HG03432 (cell line): ENCODE results near the gene PDE1C.
"Not testable (repeated sequence)": the region's sequence is repeated elsewhere in the genome, so short reads cannot be mapped to it uniquely, and the experiment has no call there.

Experiments used
- ATAC-seq: cut with Tn5 transposase; IDR thresholded peaks from one replicate; pipeline ENCODE4 v1.9.1; 2021; ENCODE audit warnings: mild to moderate bottlenecking, moderate library complexity; ENCODE audit not compliant: unreplicated experiment

Gene PDE1C

DNA sequence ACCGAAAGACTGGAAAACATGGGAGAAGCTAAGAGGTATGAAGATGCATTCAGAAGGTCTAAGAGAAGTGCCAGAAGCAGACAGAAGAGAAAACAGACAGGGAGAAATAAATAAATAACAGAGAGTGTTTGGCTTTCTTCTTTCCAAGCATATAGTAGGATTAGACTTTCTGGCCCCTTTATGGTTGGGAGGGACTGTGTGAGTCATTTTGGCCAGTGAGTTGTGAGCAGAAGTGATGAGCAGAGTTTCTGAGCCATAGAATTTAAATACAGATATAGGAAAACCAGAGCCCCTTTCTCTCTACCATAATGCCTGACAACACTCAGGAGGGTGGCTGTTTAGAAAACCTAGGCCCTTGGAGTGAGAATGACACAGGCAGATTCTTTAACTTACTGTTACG lies 212.2 kb downstream of the PDE1C start:
- no peak for ATAC-seq

DNA sequence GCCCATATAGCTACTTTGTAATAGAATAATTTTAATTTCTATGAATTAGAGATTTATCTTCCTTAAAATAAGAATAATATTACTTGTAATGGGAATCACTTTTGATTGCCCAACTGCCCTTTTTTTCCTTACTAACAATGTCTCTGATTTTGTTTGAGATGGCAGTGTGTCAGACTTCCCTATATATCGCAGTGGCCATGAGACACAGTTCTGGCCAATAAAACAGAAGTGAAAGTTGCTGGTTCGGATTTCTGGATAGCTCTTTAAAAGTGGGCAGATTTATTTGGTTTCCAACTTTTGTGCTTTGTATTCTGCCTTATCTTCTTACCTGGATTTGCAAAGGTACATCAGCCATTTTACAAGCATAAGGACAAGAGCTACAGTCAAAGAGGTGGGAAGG lies 213.0 kb downstream of the PDE1C start:
- no peak for ATAC-seq

DNA sequence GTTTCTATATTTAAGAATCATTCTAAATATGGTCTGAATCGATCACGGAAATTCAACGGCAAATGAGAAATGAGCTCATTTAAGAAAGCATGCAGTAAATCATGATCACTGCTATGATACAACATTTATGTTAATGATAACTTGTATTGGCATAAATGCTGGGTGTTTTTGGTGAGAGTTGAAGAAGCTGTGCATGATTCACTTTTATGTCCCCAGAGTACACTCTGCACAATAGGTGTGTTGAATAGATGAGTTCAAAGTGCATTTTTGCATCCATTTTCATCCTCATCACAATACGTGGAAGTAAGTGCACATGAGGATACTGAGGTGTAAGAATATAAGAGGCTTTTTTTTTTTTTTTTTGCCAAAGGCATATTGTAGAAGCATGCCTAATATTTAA lies 213.9 kb downstream of the PDE1C start:
- ATAC-seq: no peak

DNA sequence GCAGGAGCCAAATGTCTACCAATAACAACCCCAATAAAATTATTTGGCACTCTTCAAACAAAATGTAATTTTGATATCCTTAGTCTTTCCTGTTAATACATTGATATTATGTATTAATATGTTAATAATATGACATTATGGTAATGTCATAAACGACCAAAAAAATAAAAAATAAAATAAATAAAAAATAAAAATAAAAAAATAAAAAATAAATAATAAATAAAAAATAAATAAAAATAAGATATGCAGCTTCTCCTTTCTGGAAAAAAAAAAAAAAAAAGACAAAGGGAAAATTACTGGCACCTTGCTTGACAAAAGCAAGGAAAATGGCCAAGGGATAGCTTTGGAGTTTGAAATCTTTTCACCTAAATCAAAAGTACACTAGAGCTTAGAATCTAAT lies 214.7 kb downstream of the PDE1C start:
- no peak for ATAC-seq

DNA sequence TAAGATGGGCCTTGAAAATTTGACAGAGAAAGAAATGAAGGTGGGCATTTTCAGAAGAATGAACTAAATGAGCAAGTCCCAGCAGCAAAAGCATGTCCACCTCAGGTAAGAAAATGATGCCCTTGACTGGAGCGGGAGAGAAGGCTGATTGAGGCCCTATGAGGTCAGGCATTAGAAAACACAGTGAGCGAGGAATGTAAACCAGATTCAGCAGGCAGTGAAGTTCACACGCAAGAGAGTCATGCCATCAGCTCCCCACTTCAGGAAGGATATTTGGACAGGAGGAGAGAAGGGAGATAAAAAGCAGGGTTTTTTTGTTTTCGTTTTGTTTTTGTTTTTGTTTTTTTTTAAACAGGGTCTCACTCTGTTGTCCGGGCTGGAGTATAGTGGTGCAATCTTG lies 216.8 kb downstream of the PDE1C start:
- no peak for ATAC-seq

DNA sequence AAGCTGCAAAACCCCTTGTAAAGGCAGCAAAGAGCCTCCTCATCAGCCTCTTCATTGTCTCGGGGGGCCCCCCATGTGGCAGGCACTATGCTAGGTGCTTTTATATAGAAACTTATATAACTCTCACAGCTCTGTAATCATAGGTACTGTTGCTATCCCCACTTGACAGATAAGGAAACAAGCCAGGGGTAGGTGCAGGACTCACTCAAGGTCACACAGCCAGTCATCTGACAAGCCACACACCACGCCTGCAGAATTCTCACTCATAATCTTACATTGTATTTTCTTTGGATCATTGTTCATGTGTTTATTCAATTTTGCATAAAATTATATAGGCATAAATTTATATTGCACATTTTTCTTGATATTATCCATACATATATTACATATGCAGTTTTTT lies 217.7 kb downstream of the PDE1C start:
- ATAC-seq: no peak

DNA sequence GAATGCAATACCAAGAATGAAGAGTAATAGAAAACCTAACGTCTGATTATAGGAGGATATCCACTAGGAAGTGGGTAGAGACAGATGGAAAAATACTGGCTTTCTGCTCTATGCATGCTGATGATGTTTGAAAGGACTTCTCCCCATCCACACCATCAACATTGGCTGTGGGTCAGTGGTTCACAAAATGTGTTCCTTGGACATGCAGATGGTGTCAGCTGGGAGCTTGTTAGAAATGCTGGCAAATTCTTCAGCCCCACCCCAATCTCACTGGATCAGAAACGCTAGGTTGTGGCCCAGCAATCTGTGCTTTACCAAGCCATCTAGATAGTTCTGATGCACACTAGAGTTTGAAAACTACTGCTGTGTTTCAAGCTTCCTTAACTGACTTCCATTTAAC lies 219.1 kb downstream of the PDE1C start:
- ATAC-seq: no peak

DNA sequence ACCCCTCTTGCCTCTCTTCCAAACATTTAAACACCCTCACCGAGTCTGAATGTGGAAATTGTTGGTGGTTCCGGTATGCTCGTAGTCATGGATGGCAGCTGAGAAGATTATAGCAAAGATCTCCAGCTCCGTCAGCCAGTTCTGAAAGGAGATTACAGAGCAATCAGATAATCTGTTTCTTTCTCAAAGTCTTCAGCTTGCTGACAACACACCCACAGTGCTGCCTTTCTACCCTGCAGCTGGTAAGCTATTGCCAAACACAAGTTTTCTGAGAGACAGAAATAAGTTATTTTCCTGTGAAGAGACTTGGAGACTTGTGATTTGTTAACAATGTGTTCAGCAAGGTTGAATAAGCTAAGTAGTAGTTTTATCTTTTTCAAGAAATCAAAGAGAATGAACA lies 219.6 kb downstream of the PDE1C start:
- no peak for ATAC-seq

DNA sequence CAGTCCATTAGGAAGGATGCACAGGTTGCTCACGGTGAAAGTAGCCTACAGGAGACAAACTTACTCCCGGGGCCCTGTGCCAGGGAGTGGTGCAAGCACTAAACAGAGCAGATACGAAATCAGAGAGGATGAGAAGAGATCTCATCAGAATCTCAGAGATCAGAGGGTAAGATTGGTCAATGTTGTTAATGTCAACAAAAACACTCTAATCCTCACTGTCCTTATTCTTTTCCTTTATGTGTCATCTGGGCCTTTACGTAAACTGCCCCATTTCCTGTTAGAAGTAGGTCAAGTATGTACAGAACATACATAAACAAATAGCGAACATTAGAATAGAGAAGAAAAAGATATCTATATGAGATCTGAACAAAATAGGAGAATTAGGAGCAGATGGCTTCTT lies 220.1 kb downstream of the PDE1C start:
- ATAC-seq: no peak

DNA sequence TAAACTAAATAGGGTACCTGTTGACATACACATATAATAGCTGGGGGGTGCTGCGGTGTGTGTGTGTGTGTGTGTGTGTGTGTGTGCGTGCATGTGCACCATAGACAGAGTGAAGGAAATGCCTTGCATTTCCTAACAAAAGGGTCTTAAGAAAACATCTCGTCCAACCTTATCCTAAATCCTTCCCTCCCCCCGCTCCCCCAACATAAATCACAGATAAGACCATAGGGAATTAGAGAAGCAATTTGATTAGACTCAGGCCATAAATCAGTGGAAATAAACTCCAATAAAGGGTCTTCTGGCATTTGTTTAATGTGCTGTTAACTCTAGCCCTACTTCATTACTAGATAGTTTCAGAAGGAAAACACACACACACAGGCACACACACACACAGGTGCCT lies 234.7 kb downstream of the PDE1C start:
- no peak for ATAC-seq

DNA sequence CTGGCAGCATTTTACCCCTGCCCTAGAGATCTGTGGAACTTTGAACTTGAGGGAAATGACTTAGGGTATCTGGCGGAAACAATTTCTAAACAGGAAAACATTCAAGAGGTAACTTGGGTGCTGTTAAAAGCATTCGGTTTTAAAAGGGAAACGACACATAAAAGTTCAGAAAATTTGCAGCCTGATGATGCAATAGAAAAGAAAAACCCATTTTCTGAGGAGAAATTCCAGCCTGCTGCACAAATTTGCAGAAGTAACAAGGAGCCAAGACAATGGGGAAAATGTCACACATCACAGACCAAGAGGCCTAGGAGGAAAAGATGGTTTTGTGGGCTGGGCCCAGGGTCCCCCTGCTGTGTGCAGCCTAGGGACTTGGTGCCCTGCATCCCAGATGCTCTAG lies 236.6 kb downstream of the PDE1C start:
- ATAC-seq: not testable (repeated sequence)

DNA sequence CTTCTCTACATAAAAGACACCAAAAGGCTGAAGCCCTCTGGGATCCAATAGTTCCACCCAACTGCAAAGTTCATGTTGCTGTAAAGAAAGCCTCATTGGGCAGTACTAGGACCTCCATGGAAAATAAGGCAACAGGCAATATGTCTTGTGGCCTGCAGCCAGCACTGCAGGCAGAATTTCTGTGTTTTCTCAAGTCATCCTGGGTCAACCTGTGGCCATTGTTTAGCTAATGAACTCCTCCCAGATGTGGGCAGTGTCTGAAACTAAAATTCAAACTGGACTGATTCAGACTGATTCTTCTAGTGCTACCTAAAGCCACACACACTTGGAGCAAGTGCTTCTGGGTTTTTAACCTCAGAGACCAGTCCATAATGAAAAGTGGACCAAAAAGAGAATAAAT lies 241.7 kb downstream of the PDE1C start:
- ATAC-seq: no peak

DNA sequence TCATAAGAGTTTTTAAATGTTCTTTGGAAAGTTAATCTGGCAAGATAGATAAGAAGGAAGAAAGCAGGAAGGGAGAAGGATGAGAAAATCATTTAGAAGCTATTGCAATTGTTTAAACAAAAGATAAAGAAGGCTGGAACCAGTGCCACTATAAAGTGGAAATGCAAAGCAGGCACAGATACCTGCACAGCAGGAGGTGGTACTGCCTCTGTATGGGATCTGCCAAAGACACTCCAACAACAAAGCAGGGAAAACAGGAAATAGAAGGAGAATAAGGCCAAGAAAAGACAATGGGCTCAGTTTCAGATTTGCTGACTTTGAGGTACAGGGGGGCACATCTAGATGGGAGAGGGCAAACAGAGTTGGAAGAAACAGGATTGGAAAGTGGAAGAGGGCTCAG lies 244.6 kb downstream of the PDE1C start:
- ATAC-seq: no peak

DNA sequence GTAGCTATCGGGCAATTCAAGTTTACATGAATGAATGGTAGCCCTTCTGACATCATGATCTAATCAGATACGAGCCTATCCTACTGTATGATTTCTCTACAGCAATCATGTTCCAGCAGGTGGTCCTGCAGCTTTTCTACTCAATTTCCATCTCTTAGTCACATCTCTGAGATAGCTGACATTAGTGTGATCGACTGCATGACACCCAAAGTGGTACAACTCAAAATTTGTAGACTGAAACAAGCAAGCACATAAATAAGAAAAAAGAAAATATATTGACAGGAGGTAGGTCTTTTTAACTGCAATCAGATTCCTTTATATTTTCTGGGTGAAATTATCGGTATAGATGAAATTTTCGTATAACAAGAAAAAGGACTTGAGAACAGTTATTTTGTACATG lies 251.2 kb downstream of the PDE1C start:
- no peak for ATAC-seq

DNA sequence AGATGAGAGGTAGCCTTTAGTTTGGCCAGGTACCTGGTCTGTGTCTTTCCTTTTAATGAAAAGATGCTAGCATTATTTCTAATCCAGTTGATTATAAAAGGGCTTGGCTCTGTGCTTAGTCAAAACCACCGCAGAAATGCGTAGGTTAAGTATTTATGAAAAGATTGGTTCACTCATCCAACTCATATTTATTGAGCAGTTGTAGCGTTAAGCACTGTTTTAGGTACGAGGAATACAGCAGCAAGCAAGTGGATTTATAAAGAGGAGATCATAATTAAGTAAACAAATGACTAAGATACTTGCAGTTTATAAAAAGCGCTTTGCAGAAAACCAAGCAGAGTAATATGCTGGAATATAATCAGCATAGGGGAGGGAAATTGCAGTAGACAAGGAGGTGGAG lies 253.4 kb downstream of the PDE1C start:
- no peak for ATAC-seq

DNA sequence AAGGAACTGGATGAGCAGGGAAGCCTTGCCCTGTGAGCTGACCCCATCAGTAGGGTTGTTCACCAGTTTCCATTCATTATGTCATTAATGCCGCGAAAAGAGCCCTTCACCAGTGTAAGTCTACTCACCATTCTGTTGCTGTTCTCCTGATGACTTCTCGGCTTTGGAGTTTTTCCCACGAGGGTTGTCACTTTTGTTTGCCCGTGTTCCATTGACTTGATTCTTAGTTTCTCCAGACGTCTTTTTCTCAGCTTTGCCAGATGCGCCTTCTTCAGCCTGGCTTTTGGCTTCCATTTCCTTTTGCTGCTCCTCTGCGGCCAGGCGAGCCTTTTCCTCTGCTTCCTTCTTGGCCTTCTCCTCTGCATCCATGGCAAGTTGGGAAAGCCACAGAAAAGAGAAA lies 254.4 kb downstream of the PDE1C start:
- no peak for ATAC-seq

DNA sequence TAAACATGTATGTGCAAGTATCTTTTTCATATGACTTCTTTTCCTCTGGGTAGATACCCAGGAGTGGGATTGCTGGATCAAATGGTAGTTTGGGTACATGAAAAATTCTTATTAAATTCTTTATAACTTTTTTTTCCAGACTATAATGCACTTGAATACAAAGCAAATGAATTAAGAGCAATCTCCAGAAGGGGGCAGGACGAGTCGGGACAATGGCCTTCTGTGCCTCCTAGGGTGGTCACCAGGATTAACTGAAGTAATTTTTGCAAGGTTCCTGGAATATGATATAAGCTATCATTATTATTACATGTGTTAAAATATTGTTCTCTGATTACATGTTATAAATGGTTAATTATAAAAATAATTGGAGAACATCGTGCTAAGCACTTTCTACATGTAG lies 256.0 kb downstream of the PDE1C start:
- ATAC-seq: no peak

DNA sequence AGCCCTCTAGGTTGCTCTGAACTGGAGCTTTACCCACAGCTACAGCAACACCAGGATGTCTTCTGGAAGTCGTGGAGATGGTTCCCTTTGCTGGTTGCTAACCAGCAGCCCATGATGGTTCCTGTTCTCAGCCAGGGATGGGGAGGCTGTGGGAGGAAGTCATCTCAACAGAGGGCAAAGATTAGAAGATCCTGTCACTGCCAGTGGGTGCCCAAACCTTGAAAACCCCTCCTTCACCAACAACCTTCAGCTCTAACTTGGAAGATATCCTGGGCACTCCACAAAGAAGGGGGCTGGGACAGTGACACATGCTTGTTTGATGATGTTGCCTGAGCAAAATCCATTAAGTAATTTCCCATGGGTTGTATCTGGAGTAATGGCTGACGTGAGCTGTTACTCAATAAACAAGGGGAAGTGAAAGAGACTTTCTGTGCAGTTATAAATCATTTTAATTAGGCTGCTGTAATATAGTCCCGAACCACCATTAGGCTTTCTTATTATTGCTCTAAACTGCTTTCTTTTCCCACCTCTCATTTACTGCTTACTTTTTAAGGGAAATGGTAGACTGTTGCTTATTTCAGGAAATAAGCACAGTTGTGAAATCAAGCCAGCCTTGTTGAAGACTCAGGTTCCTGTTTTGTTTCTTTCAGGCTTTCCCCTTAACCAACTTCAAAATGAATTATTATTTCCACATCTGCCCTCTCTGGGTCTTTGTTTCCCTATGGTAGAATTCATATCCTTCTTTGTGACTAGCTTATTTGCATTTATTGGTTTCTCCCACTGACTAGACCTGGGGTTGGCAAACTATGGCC lies 258.4 kb downstream of the PDE1C start:
- ATAC-seq: peak; percentile 91

DNA sequence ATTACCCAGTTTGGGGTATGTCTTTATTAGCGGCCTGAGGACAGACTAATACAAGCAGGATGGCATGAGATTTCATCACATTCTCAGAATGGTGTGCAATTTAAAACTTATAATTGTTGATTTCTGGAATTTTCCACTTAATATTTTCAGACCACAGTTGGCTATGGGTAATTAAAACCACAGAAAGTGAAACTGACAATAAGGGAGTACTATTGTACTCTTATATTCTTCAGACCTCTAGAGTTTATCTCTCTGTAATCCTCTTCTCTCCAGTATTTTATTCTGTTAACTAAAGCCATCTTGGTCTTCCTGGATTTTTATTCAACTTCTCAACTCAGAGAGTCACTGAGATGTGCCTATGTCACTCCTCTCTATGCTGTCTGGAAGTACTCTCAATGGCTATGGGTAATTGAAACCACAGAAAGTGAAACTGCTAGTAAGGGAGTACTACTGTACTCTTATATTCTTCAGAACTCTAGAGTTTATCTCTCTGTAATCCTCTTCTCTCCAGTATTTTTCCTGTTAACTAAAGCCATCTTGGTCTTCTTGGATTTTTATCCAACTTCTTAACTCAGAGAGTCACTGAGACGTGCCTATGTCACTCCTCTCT lies 264.9 kb downstream of the PDE1C start:
- peak; percentile 99 for ATAC-seq

DNA sequence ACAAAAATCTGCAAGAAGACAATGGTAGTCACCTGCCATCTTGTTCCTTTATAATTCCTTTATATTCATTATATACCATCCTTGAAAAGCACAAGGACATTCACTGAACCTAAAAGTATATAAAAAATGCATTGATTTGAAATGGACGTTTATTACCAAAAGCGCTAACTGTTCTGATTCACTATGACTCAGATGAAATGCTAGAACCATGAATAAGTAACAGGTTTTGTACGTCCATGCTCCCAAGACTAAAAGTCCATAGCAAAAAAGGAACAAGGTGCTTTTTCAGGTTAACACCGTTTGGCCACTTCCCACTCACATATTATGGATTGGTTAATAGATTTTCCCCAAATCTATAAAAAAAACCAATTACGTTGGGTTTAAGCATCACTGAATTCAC lies 273.8 kb downstream of the PDE1C start:
- no peak for ATAC-seq

DNA sequence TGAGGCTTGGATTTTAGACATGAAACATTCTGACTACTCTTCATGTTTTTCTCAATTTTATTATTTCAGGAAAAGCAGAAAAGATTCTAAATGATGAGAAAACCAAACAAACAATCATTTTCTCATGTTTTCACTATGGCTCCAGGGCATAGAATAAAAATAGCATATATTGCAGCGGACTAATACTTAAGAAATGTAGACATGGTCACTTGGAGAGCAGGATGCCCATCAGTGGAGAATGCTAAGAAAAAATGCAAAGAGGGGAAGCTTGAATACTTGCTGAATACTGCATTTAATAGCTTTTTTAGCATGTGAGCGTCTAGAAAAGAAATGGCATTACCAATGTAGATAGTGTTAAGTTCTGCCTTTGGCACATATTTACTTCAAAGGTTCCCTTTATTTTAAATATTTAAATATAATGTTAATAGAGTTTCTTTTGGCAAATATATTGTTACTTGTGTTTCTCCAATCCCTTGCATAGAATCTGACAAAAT lies 275.3 kb downstream of the PDE1C start:
- ATAC-seq: no peak

DNA sequence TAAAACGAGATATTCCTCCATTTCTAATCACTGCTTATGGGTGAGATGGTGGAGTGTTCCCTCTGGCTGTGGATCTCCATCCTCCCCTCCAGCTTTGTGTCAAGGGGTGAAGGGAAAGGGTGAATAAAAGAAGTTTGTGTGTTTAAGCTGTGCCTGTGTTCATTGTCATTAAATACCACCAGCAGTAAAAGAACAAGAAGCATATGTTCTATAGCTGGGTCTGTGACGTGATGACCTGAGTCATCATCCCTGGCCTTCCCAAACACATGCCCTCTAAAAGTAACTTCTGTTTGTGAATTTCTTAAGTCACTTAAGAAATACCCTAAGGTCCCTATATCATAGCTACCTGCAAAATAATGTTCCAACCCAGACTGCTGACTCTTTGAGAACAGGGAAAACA lies 278.3 kb downstream of the PDE1C start:
- ATAC-seq: no peak
